COLO668 (cell line): Measurements from ENCODE around the gene ADH5.
"Not testable (repeated sequence)": the region's sequence is repeated elsewhere in the genome, so short reads cannot be mapped to it uniquely, and the experiment has no call there.

ENCODE experiments used
- DNase-seq: peaks from one replicate; lab custom pipeline; 2025; ENCODE audit not compliant: unreplicated experiment; lab: John Stamatoyannopoulos, UW

ADH5 gene

DNA sequence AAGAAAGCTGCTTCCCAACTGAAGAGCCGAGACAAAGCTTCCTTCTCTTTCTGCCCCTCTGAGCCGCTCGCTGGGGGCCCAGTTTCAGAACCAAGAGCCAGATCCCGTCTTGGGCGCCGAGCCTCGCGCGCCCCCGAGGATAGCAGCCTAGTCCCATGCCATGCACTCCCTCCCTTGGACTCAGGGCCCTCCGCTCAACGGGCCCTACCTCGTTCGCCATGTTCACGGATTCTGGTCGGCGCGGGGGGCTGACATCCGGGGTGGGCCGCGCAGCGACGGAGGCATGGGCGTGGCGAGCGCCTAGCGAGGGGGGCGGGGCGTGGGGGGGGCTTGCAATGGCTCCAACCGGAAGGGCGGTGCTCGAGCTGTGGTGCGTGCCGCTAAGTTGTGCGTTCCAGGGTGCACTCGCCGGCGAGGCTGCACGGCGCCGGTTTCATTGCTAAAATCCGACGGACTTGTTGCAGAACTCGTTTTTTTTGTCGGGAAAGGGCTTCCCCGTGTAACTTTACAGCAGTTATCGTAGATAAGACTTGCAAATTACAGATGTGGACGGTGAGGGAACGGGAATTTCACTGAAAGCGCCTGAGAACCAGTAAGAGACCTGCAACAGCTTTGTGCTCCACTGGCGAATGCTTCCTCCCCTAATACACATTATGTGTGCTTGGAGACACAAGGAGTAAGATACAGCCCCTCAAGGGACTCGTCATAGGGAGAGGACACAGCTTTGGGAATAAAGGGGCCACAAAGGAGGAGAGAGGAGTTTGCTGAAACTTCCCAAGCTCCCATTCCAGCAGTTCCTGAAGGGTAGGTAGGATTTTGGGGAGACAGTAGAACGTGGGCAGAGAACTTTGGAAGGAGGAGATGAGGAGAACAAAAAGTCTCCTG lies at the start of gene ADH5:
TSS of gene ADH5 (minus strand) at position 308 of the 885 bp plus-strand sequence. CDS start at position 220, 88 bp downstream.
- DNase-seq, result peak; percentile 87

- DNase-seq, result no peak
Observed at GRCh38 chr4:99136329-99136728, 47.7 kb upstream of the ADH5 start.

GRCh38 chr4:99135541-99136162 lies 47.1 kb upstream of the ADH5 start:
- no peak for DNase-seq

GRCh38 chr4:99134586-99134985 lies 46.0 kb upstream of the ADH5 start:
- no peak for DNase-seq

DNA sequence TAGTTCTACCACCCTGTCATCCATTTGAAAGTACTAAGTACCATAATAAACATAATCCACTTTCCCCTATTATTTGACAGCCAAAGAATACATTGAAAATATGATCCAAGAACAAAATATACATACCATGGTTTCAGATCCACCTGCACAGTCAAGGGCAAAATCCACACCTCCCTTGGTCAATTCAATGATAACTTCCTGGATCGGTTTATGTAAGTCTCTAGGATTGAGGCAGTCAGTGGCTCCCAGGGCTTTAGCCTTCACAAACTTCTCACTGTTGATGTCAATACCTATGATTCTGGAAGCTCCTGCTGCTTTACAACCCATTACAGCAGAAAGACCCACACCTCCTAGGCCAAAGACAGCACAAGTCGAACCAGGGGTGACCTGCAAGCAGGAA lies 42.8 kb upstream of the ADH5 start:
- no peak for DNase-seq

DNA sequence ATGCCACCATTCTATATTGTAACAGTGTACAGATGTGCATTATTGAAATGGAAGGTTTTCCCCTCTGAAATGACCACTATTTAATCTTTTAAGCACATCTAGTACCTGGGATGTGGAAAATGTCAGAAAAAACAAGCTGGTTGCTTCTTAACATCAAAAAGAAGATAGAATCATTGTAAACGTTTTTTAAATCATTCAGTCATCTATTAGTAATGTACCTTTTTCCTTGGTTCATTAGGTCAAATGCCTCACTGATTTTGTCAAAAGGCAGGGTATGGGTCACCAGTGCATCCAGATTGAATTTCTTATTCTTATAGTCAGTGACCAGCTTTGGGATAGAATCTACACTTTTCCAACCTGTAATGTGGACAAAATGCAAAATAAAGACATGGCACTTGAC lies 37.8 kb upstream of the ADH5 start:
- no peak for DNase-seq

GRCh38 chr4:99121008-99121407 lies 32.4 kb upstream of the ADH5 start:
- DNase-seq, result no peak

DNA sequence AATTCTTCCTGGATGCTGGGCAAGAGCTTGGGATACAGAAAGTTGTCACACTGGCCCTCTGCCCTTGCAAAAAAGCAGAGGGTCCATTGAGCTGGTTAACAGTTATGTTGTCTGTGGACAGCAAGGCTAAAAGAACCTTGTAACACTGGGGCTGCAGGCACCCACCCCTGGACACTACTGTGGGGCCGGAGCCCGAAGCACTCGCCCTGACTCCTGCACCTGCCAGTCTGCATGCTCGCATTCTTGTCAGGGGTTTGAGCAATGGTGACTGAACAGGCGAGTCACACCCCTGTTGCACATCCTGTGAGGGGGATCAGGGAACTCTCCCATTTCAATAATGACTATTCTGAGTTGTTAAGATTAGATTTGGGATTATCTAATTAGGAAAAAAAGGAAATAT lies 31.9 kb upstream of the ADH5 start:
- no peak for DNase-seq

- DNase-seq, result no peak
Observed at GRCh38 chr4:99117876-99118693, 29.5 kb upstream of the ADH5 start.

DNA sequence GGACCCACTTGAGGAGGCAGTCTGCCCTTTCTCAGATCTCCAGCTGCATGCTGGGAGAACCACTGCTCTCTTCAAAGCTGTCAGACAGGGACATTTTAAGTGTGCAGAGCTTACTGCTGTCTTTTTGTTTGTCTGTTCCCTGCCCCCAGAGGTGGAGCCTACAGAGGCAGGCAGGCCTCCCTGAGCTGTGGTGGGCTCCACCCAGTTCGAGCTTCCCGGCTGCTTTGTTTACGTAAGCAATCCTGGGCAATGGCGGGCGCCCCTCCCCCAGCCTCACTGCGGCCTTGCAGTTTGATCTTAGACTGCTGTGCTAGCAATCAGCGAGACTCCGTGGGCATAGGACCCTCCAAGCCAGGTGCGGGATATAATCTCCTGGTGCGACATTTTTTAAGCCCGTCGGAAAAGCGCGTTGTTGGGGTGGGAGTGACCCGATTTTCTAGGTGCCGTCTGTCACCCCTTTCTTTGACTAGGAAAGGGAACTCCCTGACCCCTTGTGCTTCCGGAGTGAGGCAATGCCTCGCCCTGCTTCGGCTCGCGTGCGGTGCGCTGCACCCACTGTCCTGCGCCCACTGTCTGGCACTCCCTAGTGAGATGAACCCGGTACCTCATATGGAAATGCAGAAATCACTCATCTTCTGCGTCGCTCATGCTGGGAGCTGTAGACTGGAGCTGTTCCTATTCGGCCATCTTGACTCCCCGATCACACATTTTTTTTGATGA lies 28.7 kb upstream of the ADH5 start:
- not testable (repeated sequence) for DNase-seq

DNA sequence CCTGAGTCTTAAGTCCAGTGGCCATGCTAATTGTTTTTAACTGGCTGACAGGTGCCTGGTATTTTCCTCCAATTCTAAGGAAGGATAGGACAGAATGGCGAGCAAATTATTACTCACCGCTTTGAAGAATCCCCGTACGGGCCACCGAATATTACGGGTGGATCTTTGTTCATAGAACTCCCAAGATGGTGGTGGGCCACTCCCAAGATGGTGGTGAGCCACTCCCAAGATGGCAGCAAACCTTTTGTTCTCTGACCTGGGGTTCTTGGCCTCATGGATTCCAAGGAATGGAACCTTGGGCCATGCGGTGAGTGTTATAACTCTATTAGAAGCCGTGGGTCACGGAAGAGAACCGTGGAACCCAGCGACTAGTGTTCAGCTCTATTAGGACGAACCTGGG lies 20.7 kb upstream of the ADH5 start:
- DNase-seq, result not testable (repeated sequence)

GRCh38 chr4:99104153-99104552 lies 15.6 kb upstream of the ADH5 start:
- DNase-seq, result no peak

- no peak for DNase-seq
Observed at GRCh38 chr4:99103166-99103565, 14.6 kb upstream of the ADH5 start.

DNA sequence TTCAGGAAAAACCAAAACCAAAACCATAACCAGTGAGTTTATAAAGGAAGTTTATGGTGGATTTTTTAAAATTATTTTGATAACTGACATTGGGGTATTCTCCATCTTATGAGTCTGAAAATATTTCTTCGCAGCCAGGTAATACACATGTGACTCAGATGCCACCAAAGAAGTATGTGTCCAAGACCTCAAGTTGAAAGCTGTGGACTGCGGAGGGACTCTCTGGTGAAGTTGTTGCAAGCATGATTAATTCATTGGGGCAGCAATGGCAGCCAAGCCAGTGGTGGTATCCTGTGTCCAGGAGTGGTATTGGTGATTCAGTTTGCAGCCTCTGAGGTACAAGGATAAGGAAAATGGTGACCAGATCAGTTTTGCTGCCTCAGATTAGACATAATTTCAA lies 14.0 kb upstream of the ADH5 start:
- DNase-seq, result no peak

DNA sequence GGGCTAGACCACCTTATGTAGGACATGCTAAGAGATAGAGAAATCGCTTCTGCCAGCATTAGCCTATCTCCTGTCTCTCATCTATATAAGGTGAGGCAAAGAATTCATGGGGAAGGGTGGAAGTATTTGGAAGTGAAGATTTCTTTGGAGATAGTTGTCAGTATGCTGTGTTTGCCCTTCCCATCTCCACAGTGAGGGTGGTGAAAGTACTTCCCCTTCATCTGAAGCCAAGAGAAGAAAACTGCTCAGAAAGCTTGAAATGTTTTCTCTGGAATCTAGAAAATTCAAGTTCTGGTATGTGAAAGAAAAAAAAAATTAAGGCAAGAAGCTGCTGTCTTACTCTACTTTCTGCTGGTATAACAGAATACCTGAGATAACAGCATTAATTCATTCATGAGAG lies 12.3 kb upstream of the ADH5 start:
- no peak for DNase-seq

DNA sequence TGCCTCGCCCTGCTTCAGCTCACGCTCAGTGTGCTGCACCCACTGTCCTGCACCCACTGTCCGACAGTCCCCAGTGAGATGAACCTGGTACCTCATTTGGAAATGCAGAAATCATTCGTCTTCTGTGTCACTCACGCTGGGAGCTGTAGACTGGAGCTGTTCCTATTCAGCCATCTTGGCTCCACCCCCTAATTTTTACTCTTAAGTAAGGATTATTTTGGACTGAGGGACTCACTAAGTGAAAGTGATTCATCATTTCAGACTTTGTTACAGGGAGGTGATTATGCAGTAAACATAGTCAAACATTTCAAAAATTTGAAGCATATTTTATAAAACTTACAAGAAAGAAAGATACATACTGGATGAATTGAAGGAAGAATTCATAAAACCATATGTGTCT lies 11.2 kb upstream of the ADH5 start:
- DNase-seq, result not testable (repeated sequence)

- no peak for DNase-seq
Observed at GRCh38 chr4:99099311-99099710, 10.7 kb upstream of the ADH5 start.

DNA sequence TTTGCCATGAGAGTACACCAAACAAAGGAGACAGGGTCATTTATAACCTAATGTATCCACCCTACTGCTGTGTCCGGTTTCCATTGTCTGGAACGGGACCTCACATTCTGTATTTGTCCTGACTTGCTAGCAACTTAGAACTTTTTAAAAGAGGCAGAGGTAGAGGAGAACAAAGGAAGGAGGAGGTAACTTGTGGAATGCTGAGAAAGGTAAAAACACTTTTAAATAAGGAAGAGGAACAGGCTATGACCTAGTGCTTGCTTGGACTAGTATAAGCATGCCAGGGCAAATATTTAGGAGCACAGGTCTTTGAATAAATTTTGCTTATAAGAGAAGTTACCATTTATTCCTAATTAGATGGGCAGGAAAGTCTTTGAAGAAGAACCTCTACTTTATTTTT lies 3.3 kb upstream of the ADH5 start:
- not testable (repeated sequence) for DNase-seq

DNA sequence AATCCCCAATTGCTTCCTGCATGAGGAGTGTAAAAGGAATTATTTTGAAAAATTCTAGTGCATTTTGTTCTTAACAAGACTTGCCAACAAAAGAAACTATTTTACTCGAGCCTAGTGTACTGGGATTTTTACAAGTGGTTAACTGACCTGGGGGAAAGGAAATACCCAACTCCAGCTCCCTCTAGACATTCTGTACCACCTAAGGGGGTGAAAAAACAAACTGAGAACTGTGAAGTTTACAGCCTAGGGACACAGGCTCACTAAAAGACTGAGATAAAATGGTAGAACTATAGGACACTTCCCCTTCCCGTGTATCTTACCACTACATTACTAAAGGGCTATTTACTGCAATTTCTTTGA lies 2.6 kb upstream of the ADH5 start:
- DNase-seq, result no peak

DNA sequence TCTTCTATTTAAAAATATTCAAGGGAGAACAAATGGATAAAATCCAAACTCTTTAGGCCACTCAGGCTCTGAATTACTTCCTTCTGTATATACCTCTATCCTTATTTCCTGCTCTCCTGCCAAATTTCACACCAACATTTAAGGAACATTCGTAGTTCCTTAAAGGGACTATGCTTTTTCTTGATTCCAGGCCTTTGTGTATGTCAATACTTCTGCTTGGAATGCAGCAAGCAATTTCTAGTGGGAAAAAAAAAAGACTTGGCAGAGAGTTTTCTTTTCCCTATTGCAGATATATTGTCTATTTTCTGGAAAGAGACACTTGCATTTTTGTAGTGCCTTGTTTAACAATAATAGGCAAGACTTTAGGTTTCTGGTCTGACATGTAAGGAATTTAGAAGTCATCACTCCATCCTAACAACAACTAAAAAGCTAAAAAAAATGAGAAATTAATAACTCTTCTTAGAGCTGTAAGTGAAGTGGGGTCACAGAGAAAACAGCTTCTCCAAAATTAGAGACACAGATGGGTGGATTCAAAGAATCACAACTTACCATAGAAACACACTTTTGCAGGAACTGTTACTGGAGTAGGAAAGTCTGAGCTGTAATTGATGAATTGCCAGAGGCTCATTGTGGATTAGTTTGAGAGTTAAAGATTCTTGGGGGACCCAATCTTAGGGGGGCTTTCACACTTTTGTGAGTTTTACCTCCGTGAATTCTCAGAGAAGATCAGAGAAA lies 2.1 kb upstream of the ADH5 start:
- no peak for DNase-seq
